HPDE6-E6E7 (cell line): ENCODE measurements around the gene PPM1D.
"Not testable (repeated sequence)": the region's sequence is repeated elsewhere in the genome, so short reads cannot be mapped to it uniquely, and the experiment has no call there.

Experiments used
- DNase-seq: peaks from one replicate; pipeline ENCODE4 v3.0.0; 2011; ENCODE audit warnings: missing footprints; ENCODE audit errors: extremely low spot score

The PPM1D gene

GRCh38 chr17:60668741-60669140, 68.7 kb downstream of the PPM1D start:
- not testable (repeated sequence) for DNase-seq

GRCh38 chr17:60671482-60671881, 71.5 kb downstream of the PPM1D start:
- DNase-seq: no peak

- DNase-seq: not testable (repeated sequence)
Observed at GRCh38 chr17:60674637-60675036, 74.6 kb downstream of the PPM1D start.

- no peak for DNase-seq
Observed at GRCh38 chr17:60675997-60676396, 76.0 kb downstream of the PPM1D start.

- DNase-seq: no peak
Observed at GRCh38 chr17:60676758-60677307, 76.8 kb downstream of the PPM1D start.

- DNase-seq: peak; percentile 100
Observed at GRCh38 chr17:60677308-60678117, 77.5 kb downstream of the PPM1D start, which contains the start of gene BCAS3. Gene BCAS3 (plus strand): TSS chr17:60677851.

- no peak for DNase-seq
Observed at GRCh38 chr17:60678118-60678444, 78.1 kb downstream of the PPM1D start.

- no peak for DNase-seq
Observed at GRCh38 chr17:60679287-60679686, 79.3 kb downstream of the PPM1D start.

- no peak for DNase-seq
Observed at GRCh38 chr17:60680754-60681153, 80.8 kb downstream of the PPM1D start.

GRCh38 chr17:60685437-60685836, 85.4 kb downstream of the PPM1D start:
- DNase-seq: no peak

- no peak for DNase-seq
Observed at GRCh38 chr17:60695960-60696359, 96.0 kb downstream of the PPM1D start.

- DNase-seq: no peak
Observed at GRCh38 chr17:60699090-60699489, 99.1 kb downstream of the PPM1D start.

GRCh38 chr17:60704170-60704569, 104.2 kb downstream of the PPM1D start:
- DNase-seq: no peak

- DNase-seq: no peak
Observed at GRCh38 chr17:60712675-60713074, 112.7 kb downstream of the PPM1D start.

GRCh38 chr17:60713608-60714007, 113.6 kb downstream of the PPM1D start:
- DNase-seq: no peak
